Activated T-cell treated with anti-CD3 and anti-CD28 coated beads, Interleukin-2, amount 50 U/mL, for 1 hour (primary cell): ENCODE data around the gene TMEM117.
"Not testable (repeated sequence)": the region's sequence is repeated elsewhere in the genome, so short reads cannot be mapped to it uniquely, and the experiment has no call there.

ENCODE experiments used
- DNase-seq: peaks from one replicate; pipeline ENCODE4 v3.0.0-alpha.2; 2020

TMEM117 gene

GRCh38 chr12:43965899-43966298, 130.0 kb downstream of the TMEM117 start:
- no peak for DNase-seq

GRCh38 chr12:43968736-43969135, 132.9 kb downstream of the TMEM117 start:
- DNase-seq, result no peak

- no peak for DNase-seq
These were observed 134.0 kb downstream of the TMEM117 start for GRCh38 chr12:43969882-43970281.

- no peak for DNase-seq
These were observed 137.5 kb downstream of the TMEM117 start for GRCh38 chr12:43973385-43973784.

GRCh38 chr12:43973993-43974392, 138.1 kb downstream of the TMEM117 start:
- no peak for DNase-seq

- no peak for DNase-seq
These were observed 140.1 kb downstream of the TMEM117 start for GRCh38 chr12:43976027-43976426.

- no peak for DNase-seq
These were observed 142.7 kb downstream of the TMEM117 start for GRCh38 chr12:43978556-43978955.

GRCh38 chr12:43979450-43979849, 143.6 kb downstream of the TMEM117 start:
- no peak for DNase-seq

GRCh38 chr12:43980627-43981191, 144.8 kb downstream of the TMEM117 start:
- DNase-seq, result no peak

- DNase-seq, result no peak
These were observed 145.8 kb downstream of the TMEM117 start for GRCh38 chr12:43981726-43982125.

- DNase-seq, result no peak
These were observed 146.7 kb downstream of the TMEM117 start for GRCh38 chr12:43982544-43982943.

GRCh38 chr12:43988838-43989560, 153.1 kb downstream of the TMEM117 start:
- no peak for DNase-seq

GRCh38 chr12:43992856-43993255, 157.0 kb downstream of the TMEM117 start:
- no peak for DNase-seq

- no peak for DNase-seq
These were observed 164.6 kb downstream of the TMEM117 start for GRCh38 chr12:44000309-44000952.

- no peak for DNase-seq
These were observed 166.7 kb downstream of the TMEM117 start for GRCh38 chr12:44002607-44003006.

GRCh38 chr12:44003721-44004120, 167.8 kb downstream of the TMEM117 start:
- no peak for DNase-seq

- no peak for DNase-seq
These were observed 179.6 kb downstream of the TMEM117 start for GRCh38 chr12:44015333-44015941.

- no peak for DNase-seq
These were observed 181.3 kb downstream of the TMEM117 start for GRCh38 chr12:44017216-44017615.

- no peak for DNase-seq
These were observed 183.2 kb downstream of the TMEM117 start for GRCh38 chr12:44019118-44019517.

- no peak for DNase-seq
These were observed 184.7 kb downstream of the TMEM117 start for GRCh38 chr12:44020555-44020954.

- no peak for DNase-seq
These were observed 185.6 kb downstream of the TMEM117 start for GRCh38 chr12:44021471-44021971.

- DNase-seq, result no peak
These were observed 189.6 kb downstream of the TMEM117 start for GRCh38 chr12:44025499-44025898.

GRCh38 chr12:44026046-44026445, 190.2 kb downstream of the TMEM117 start:
- DNase-seq, result no peak

- DNase-seq, result not testable (repeated sequence)
These were observed 191.0 kb downstream of the TMEM117 start for GRCh38 chr12:44026926-44027325.
